GM12892 (cell line): Measurements from ENCODE around the gene KREMEN2.

Source experiments
- DNase-seq: peaks from one replicate; pipeline ENCODE4 v3.0.0; 2011; ENCODE audit not compliant: insufficient read length
- FAIRE-seq: peaks from 2 replicates; lab custom pipeline; 2011; peaks lifted over from hg19 to GRCh38; lab: Jason Lieb, UNC
- POLR2A ChIP-seq: IDR thresholded peaks from 2 replicates; pipeline ENCODE4 v1.6.1; 2011; ENCODE audit warnings: low read depth, low read length, control low read depth
- POLR2AphosphoS5 ChIP-seq: IDR thresholded peaks from 2 replicates; pipeline ENCODE4 v1.6.1; 2011; ENCODE audit warnings: low read depth, low read length, control low read depth
- TAF1 ChIP-seq: IDR thresholded peaks from 2 replicates; pipeline ENCODE4 v1.6.1; 2011; ENCODE audit warnings: low read depth, mild to moderate bottlenecking, control low read depth, low read length, borderline replicate concordance

KREMEN2 gene

DNA sequence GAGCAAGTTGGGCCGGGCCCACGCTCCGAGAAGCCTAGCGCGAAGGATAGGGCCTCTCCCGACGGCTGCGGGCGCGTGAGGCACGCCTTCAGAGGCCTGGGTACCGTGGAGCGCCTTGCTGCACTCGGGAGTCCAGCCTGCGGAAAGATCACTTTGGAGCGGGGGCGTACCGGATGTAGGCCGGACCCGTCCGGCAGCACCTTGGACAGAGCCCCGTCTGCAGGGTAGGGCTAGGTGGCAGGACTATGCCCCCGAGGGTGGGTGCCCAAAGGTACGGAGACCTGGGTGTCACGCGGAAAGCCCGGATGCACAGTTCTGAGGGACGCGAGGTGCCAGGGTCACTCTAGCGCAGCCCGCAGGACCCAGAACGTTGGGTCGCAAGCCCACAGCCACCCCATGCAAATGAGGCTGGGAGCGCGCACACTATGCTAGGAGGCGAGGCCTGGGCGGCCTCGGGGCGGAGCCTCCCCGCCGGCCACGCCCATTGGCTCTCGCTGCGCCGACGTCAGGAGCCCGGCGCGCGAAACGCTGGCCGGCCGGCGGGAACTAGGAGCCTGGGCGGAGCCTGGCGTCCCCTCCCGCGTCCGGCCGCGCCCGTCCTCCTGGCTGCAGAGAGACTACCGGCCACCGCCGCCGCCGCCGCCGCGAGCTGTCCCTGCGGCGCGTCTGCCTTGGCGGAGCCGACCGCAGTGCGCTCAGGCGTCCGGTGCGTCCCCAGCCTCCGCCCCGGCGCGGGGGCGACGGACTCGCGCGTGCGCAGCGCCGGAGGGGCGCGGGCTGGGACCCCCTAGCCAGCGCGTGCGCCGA is 4.9 kb downstream of the KREMEN2 start, which contains the start of gene PAQR4:
TSS of gene PAQR4 (plus strand) at position 611 of the 807 bp plus-strand sequence. CDS start 327 bp downstream, outside the sequence.
- FAIRE-seq (peak; percentile 100), DNase-seq (peak; percentile 97)
- TF ChIP-seq POLR2A (no peak; the same call in 1 of the 2 replicates), TAF1 (no peak)

DNA sequence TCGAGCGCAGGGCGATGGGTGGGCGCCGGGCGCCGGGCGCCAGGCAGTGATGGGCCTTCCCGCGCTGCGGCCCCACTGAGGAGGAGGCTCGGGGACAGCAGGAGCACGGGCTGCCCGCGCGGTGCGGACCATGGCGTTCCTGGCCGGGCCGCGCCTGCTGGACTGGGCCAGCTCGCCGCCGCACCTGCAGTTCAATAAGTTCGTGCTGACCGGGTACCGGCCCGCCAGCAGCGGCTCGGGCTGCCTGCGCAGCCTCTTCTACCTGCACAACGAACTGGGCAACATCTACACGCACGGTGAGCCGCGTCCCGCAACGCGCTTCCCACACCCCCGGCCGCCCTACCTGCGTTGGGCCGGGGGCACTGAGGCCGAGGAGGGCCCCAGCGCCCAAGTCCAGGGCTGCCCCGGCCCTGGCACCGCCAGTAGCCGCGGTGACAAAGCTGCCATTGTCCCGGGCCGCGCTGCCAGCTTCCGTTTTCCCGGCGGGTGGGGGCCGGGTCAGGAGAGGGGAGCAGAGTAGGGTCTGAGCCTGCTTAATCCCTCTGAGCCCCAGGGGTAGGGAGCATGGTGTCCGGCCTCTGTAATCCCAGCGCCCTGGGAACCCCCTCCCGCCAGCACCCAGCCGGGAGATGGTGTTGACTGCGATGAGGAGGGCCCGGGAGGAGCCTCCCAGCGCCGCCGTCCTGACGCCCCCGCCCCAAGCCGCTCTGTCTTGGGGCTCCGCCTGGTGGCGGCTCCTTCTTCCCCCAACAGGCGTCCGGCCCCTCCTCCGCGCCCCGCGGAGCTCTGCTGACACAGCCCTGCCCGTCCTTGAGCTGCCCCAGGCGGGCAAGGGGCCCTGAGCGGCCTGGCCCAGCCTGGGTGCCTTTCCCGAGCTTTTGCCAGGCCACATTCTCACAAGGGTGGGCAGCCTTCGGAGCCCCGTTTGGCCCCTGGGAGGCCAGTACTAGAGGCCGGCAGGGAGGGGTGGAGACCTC is 5.8 kb downstream of the KREMEN2 start:
- TF ChIP-seq TAF1 (no peak), POLR2A (no peak; the same call in 1 of the 2 replicates), POLR2AphosphoS5 (no peak)
- peak; percentile 64 for FAIRE-seq
- DNase-seq = peak; percentile 92

DNA sequence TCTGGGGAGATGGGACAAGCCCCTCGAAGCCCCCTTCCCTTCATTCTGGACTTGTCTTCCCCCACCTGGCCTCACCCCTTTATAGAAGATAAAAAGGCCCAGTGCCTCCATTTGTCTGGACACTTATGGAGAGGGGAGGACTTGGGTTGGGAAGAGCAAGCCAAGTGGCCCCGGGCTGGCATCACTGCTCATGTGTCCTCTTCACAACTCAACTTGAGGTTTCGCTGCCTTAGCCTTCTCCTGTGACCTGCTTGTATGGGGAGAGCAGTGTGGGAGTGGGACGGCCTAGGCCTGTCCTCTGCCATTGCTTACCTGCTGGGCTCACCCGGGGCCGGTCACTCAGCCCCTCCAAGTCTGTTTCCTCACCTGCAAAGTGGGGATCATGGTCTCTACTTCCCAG is 6.5 kb downstream of the KREMEN2 start:
- no peak for TF ChIP-seq POLR2AphosphoS5
- TF ChIP-seq POLR2A = no peak
- TF ChIP-seq TAF1 = no peak
- DNase-seq (no peak), FAIRE-seq (peak; percentile 70)

DNA sequence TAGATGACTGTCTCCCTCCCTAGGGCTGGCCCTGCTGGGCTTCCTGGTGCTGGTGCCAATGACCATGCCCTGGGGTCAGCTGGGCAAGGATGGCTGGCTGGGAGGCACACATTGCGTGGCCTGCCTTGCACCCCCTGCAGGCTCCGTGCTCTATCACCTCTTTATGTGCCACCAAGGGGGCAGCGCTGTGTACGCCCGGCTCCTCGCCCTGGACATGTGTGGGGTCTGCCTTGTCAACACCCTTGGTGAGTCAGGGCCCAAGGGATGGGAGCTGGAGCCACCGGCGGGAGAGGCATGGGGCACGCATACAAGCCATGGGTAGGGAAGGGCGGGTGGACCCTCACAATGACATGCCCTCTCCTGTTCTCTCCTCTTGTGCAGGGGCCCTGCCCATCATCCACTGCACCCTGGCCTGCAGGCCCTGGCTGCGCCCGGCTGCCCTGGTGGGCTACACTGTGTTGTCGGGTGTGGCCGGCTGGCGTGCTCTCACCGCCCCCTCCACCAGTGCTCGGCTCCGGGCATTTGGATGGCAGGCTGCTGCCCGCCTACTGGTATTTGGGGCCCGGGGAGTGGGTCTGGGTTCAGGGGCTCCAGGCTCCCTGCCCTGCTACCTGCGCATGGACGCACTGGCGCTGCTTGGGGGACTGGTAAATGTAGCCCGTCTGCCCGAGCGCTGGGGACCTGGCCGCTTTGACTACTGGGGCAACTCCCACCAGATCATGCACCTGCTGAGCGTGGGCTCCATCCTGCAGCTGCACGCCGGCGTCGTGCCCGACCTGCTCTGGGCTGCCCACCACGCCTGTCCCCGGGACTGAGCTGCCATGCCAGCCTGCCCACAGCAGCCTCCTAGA is 7.3 kb downstream of the KREMEN2 start:
- FAIRE-seq = no peak
- TF ChIP-seq POLR2AphosphoS5 = peak; percentile 68
- TF ChIP-seq POLR2A = no peak; the same call in 1 of the 2 replicates
- no peak for DNase-seq

DNA sequence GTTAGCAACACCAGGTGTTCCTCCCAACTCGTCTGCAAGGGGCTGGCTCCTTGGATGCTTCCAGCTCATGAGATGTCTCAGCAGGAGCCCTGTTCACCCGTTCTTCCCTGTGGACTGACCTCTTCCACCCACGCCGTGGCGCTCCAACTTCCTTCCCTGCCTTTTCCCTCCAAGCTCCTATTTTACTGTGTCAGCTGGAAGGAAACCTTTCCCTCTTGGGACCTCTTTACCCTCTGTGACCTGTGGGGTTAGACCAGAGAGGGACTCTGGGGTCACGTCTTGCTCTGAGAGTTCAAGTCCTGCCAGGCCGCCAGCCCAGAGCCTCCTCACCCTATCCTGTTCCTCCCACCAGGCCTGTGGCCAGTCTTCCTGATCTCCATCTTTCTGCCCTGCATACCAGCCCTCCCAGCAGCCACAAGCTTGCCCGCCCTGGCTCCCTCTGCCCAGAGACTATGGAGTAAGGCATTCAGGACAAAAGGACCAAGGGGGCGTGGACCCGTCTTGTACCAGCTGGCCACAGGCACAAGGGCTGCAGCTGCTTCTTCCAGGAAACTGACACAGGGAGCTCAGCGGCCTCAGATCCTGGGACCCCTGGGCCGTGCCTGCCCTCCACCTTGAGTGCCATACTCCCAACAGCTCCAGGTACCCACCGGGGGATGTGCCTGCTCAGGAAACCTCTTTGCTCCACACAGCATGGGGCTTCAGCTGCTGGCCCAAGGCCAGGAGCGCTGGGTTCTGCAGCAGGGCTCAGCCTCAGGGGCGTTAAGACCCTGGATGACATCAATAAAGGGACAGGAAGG is 8.1 kb downstream of the KREMEN2 start:
- TF ChIP-seq POLR2A = no peak; the same call in 1 of the 2 replicates
- 0 out of 2 replicates have a peak, but pooled peaks have one; percentile 0 for TF ChIP-seq POLR2AphosphoS5
- TF ChIP-seq TAF1 = no peak
- FAIRE-seq = no peak
- no peak for DNase-seq

DNA sequence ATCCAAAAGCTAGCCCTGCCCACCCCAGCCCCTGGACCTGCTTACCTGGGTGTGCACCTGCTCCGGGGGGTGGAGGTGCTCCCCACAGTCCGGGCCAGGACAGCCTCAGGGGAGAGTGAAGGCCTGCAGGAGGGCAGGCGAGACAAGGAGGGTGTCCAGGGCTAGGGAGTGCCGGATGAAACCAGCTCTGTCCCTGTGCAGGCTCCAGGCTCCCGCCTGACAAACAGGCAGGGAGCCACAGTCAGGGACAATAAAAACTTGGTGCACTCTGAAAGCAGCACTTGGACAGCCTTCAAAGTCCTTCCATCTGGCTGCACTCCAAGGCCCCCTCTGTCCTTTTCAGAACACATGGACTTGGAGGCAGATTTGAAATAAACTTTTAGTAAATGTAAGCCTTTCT is 9.0 kb downstream of the KREMEN2 start:
- TF ChIP-seq POLR2AphosphoS5 (no peak; the same call in 1 of the 2 replicates), TAF1 (no peak), POLR2A (no peak)
- DNase-seq (no peak), FAIRE-seq (no peak)

DNA sequence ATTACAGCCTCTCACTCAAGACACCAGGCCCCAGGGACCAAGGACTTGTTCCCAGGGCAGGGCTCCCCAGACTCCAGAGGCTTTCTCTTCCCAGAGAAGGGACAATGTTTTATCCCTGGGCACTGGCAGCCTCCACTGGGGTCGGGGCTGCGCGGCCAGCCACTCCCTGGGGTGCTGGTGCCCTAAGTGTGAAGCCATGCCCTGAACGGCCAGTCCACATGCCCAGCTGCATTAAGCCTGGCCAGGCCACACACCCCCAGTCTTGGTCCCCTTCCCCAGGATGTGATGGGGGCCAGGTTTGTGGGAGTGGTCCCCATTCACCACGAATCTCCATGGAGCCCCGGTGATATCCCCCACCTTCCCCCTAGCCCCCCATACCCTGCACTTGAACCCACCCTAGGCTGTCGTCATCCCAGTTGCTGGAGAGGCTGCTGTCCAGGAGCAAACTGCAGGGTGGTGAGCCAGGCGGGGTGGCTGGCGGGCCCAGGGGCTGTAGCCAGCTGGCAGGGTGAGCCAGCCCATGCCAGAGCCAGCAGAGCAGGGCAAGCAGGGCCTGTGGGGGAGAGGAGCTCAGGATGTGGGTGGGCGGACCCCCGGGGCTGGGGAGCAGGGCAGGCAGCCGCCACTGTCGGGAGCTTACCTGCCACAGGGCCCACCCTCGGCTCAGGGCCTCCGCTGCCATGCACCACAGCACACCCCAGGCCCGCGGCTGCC is 9.7 kb downstream of the KREMEN2 start:
- FAIRE-seq = no peak
- TF ChIP-seq POLR2AphosphoS5 (no peak; the same call in 1 of the 2 replicates), POLR2A (peak; percentile 51; the same call in 1 of the 2 replicates)

DNA sequence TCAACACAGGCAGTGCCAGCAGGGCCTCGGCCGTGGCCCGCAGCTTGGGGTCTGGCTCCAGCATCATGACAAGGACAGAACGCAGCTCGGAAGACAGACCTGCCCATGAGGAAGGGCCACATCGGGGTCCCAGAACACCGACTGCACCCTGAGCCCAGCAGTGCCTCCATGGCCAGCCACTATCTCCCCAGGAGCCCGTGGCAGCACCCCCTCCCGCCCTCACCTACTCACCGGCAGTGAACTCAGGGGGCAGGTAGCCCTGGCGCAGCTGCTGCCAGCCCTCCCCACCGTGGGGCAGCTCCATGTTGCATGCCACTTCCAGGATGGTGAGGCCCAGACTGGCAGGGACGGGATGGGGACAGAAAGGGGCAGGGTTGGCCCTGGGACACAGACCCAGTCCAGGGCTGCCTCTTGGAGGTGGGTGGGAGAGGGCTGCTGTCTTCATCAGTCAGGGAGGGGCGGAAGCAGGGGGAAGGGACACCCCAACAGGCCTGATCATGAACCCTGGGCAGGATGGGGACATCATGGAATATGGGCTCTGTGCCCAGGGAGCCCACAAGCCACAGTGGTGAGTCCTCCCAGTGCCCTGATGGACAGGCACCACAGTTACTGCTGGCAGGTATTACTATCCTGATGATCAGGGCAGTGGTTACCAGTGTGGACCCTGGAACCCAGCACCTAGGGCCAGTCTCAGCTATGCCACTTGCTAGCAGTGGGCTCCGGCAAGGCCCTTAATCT is 10.4 kb downstream of the KREMEN2 start:
- DNase-seq (no peak), FAIRE-seq (no peak)

More for the DNA sequence above, 9.7 kb downstream of the KREMEN2 start:
- DNase-seq = no peak

DNA sequence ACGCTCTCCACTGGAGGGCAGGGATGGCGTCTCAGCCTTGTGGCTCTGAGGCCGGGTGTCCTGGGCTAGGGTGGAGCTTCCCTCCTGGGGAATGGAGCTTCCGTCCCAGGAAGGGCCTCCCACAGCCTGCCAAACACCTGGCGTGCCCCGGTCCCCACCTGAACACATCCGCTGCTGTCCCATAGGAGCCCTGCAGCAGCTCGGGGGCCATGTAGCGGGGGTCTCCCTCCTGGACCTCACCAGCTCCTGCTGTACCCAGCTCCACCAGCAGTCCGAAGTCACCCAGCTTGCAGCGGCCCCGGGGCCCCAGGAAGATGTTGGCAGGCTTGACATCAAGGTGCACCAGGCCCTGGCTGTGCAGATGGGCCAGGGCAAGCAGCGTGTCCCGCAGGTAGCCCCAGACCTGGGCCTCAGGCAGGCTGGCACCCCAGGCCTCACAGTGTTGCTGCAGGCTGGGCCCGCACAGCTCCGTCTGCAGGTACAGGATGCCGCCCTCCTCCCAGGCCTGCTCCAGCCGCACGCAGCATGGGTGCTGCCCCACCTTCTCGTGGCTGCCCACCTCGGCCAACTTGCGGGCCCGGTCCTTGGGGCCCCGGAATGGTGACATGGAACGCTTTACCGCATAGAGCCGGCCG is 11.2 kb downstream of the KREMEN2 start:
- DNase-seq = no peak
- TF ChIP-seq TAF1 = no peak
- no peak for TF ChIP-seq POLR2A
- TF ChIP-seq POLR2AphosphoS5 = no peak
- no peak for FAIRE-seq

More for the DNA sequence above, 10.4 kb downstream of the KREMEN2 start:
- TF ChIP-seq TAF1 = no peak
- no peak; the same call in none of the 2 replicates for TF ChIP-seq POLR2A
- TF ChIP-seq POLR2AphosphoS5 = no peak

DNA sequence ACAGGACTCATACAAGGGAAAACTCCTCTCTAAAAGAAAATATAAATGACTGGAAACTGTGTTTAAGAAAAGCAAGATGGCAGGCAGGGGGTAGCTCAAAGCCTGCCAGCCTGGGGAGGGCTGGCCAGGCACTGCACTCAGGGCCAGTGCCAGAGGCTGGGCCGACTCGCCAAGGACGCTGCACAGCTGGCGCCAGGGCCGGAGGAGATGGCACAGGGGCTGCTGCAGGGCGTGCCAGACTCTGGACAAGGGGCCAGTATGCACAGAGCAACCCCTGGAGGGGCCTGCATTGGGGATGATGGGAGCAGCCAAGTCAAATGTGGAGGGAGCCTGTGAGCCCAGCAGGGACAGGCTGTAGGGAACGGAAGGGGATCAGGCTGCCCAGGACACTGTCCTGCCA is 12.1 kb downstream of the KREMEN2 start:
- DNase-seq = no peak
- TF ChIP-seq TAF1 (no peak), POLR2A (no peak), POLR2AphosphoS5 (no peak)
- FAIRE-seq = no peak
